ENCODE data around the gene OR52K2. TPM values are rescaled to one million over a fixed set of nuclear protein-coding genes. Genes with fewer than 3 reads are reported as not detected.
"Not testable (repeated sequence)": the region's sequence is repeated elsewhere in the genome, so short reads cannot be mapped to it uniquely, and the experiment has no call there.

The OR52K2 gene
- total RNA-seq, 2 experiments from 2014 or later: 0.18 TPM; not detected in 1

GRCh38 chr11:4481240-4481582 is 32.1 kb downstream of the OR52K2 start:
- Mint-ChIP-seq H3K36me3 (ENCODE audit: low read depth) (no peaks in the 10 kb centered on the region), H3K9me3 (ENCODE audit: low read depth) (no peaks in the 10 kb centered on the region), H3K27me3 (peaks cover 7% of the 10 kb centered on the region), H3K27ac (no peak overlapping the region), H3K4me1 (peaks cover 15% of the 10 kb centered on the region), H3K4me3 (no peak overlapping the region)
- DNase-seq (no peak), ATAC-seq (no peak)
- POLR2A ChIA-PET: no interaction called here
- CTCF ChIA-PET: no interaction called here
- intact Hi-C loops (cut with DNase I, micrococcal nuclease): loop anchor here in 1 of 2 experiments (1.0 to 5.0 kb wide), 2 partner anchors 88 to 126 kb away; partner anchors contain the start of genes TRIM21 and TRIM68

DNA sequence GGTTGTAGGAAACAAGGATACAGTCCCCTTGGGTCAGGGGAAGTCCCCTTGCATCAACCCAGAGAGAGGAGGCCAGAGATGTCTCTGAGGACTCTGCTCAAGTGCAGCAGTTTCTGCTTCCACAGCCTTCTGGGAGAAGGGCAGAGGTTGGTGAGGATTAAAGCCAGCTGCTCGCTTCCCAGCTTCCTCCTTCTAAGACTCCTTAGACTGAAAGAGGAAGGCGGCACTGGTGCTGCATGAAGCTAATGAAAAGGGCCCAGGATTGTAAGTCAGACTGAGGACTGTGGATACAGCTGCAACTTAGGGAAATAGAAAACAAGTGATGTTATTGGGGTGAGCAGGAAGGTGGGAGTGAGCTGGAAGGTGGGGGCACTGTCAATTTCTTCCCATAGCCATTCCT is 33.4 kb downstream of the OR52K2 start, which contains the start of gene OR52K1:
Gene OR52K1 (plus strand): TSS at position 202 of the 400 bp plus-strand sequence. CDS start 6,255 bp downstream, outside the sequence.
- Mint-ChIP-seq H3K4me3 (no peak within 1 kb of the TSS), H3K36me3 (ENCODE audit: low read depth) (no peaks in the 10 kb centered on the region), H3K4me1 (peaks cover 15% of the 10 kb centered on the region), H3K27ac (no peak within 1 kb of the TSS), H3K27me3 (peaks cover 7% of the 10 kb centered on the region), H3K9me3 (ENCODE audit: low read depth) (no peaks in the 10 kb centered on the region)
- ATAC-seq: no peak
- ChIA-PET CTCF (interaction anchor here (0.8 to 1.1 kb wide), 2 partner anchors 12 to 296 kb away, joined by 3 to 8 read pairs; no protein-coding TSS in a partner anchor), POLR2A (no interaction called here)
- intact Hi-C loops (cut with DNase I, micrococcal nuclease): loop anchor here in 1 of 2 experiments (5.0 kb wide), 1 partner anchor 125 kb away; the partner anchor contains the start of gene TRIM68
- no peak for DNase-seq

DNA sequence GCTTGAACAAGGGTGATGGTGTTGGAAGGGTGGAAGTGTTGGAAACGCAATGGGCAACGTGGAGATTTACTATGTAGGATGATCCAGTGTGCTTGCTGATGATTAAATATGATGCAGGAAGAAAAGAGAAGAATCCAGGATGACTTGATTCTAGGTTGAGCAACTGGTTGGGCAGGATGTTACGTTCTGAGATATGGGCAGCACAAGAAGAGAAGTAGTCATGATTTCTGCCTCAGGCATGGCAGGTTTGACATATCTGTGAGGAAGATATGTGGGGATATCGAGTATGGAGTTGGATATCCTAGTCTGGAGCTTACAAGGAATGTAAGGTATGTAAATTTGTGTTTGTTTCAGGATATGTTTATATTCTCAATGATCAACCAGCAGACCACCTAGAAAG is 35.2 kb downstream of the OR52K2 start:
- CTCF ChIA-PET: no interaction called here
- Mint-ChIP-seq H3K27me3 (peaks cover 8% of the 10 kb centered on the region), H3K4me3 (no peak overlapping the region), H3K9me3 (ENCODE audit: low read depth) (no peaks in the 10 kb centered on the region), H3K36me3 (ENCODE audit: low read depth) (no peaks in the 10 kb centered on the region), H3K27ac (no peak overlapping the region), H3K4me1 (peaks cover 15% of the 10 kb centered on the region)
- POLR2A ChIA-PET: no interaction called here
- intact Hi-C loops (cut with DNase I, micrococcal nuclease): loop anchor here in 1 of 2 experiments (5.0 kb wide), 1 partner anchor 123 kb away; the partner anchor contains the start of gene TRIM68
- ATAC-seq (no peak), DNase-seq (no peak)

DNA sequence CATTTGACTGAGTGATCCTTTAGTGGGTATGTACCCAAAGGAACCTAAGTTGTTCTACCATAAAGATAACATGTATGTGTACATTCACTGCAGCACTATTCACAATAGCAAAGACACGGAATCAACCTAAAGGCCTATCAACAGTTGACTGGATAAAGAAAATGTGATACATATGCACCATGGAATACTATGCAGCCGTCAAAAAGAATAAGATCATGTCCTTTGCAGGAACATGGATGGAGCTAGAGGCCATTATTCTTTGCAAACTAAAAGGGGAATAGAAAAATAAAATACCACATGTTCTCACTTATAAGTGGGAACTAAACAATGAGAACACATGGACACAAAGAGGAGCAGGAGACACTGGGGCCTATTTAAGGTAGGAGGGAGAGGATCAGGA is 42.3 kb downstream of the OR52K2 start:
- intact Hi-C loops (cut with DNase I, micrococcal nuclease): loop anchor here in 1 of 2 experiments (5.0 kb wide), 1 partner anchor 99 kb away; the partner anchor contains the start of gene TRIM21
- DNase-seq; H3K9me3 Mint-ChIP-seq (ENCODE audit: low read depth); H3K4me1 Mint-ChIP-seq; H3K27ac Mint-ChIP-seq; ATAC-seq; POLR2A ChIA-PET; H3K36me3 Mint-ChIP-seq (ENCODE audit: low read depth); CTCF ChIA-PET; H3K4me3 Mint-ChIP-seq: not testable (repeated sequence)
- peaks cover 14% of the 10 kb centered on the region for H3K27me3 Mint-ChIP-seq

DNA sequence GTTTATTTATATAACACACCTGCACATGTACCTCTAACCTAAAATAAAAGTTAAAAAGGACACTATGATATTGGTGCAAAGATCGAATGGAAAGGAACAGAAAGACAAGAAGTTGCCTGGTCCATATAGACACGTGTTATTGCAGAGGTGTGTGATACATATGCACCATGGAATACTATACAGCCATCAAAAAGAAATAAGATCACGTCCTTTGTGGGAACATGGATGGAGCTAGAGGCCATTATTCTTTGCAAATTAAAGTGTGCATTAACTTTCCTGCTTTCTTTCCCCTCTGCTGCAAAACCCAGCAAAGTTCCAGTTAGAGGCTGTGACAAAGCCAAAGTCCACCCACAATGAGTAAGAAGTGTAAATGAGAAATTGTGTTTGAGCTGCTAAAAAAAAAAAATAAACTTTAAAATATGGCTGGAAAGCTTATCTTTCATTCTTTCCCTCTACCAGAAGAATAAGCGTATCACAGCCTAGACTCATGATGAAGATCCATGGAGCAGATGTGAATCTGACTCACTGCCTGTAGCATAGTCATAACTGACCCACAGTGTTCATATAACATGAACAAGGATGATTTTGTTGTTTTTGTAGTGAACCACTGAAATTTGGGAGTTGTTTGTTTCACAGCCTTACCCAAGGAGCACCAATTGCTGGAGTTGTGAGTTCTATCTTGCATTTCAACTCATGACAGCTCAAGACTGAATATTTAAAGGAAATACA is 42.9 kb downstream of the OR52K2 start:
- no peak for DNase-seq
- no peaks in the 10 kb centered on the region for H3K9me3 Mint-ChIP-seq (ENCODE audit: low read depth)
- H3K4me3 Mint-ChIP-seq: no peak overlapping the region
- ATAC-seq: peak; percentile 42
- H3K27ac Mint-ChIP-seq: no peak overlapping the region
- POLR2A ChIA-PET: interaction anchor here (0.8 kb wide), 1 partner anchor 13 kb away, joined by 4 read pairs; no protein-coding TSS in a partner anchor
- peaks cover 10% of the 10 kb centered on the region for H3K4me1 Mint-ChIP-seq
- intact Hi-C loops (cut with DNase I, micrococcal nuclease): loop anchor here (2.0 to 5.0 kb wide), 3 partner anchors 47 to 100 kb away; partner anchors contain the start of gene TRIM21 (in 2 of the 2)
- CTCF ChIA-PET: interaction anchor here (0.5 to 2.8 kb wide), 5 partner anchors 40 to 542 kb away, joined by 3 to 13 read pairs (median 3); no protein-coding TSS in a partner anchor
- H3K27me3 Mint-ChIP-seq: peaks cover 14% of the 10 kb centered on the region
- no peaks in the 10 kb centered on the region for H3K36me3 Mint-ChIP-seq (ENCODE audit: low read depth)

- H3K27me3 Mint-ChIP-seq: peaks cover 14% of the 10 kb centered on the region
- no peaks in the 10 kb centered on the region for H3K9me3 Mint-ChIP-seq (ENCODE audit: low read depth)
- no peaks in the 10 kb centered on the region for H3K36me3 Mint-ChIP-seq (ENCODE audit: low read depth)
- no peak for DNase-seq
- ATAC-seq: no peak
- intact Hi-C loops (cut with DNase I, micrococcal nuclease): loop anchor here (1.0 to 5.0 kb wide), 4 partner anchors 45 to 306 kb away; partner anchors contain the start of gene TRIM21 (in 2 of the 2)
- peaks cover 10% of the 10 kb centered on the region for H3K4me1 Mint-ChIP-seq
- POLR2A ChIA-PET: no interaction called here
- H3K4me3 Mint-ChIP-seq: no peak overlapping the region
- CTCF ChIA-PET: interaction anchor here (0.7 to 2.8 kb wide), 7 partner anchors 46 to 308 kb away, joined by 3 to 13 read pairs (median 3); no protein-coding TSS in a partner anchor
- H3K27ac Mint-ChIP-seq: no peak overlapping the region
Observed at GRCh38 chr11:4493480-4493818, 44.4 kb downstream of the OR52K2 start.

DNA sequence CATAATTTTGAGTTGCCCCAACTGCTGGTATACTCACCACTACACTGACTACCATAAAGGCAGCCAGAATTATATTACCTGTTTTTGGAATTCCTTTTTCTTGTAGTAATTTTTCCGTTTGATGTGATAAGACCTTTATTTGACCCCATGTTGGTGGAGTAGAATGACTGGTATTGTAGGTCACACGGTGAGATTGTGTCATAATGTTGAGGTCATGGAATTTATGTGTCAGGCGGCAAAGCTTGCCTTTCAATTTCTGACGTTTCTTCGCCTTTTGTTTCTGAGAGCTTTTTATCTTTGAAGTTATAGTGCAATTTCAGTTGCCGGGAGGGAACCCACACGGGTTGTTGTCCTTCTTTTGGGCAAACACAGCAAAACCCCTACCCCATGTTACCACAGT is 46.4 kb downstream of the OR52K2 start:
- H3K9me3 Mint-ChIP-seq (ENCODE audit: low read depth): no peaks in the 10 kb centered on the region
- ChIA-PET CTCF (interaction anchor here (0.8 to 1.1 kb wide), 2 partner anchors 29 to 308 kb away, joined by 3 read pairs; no protein-coding TSS in a partner anchor), POLR2A (no interaction called here)
- no peak overlapping the region for H3K4me3 Mint-ChIP-seq
- ATAC-seq (no peak), DNase-seq (peak; percentile 24)
- H3K27ac Mint-ChIP-seq: no peak overlapping the region
- H3K4me1 Mint-ChIP-seq: peaks cover 10% of the 10 kb centered on the region
- peaks cover 11% of the 10 kb centered on the region for H3K27me3 Mint-ChIP-seq
- no peaks in the 10 kb centered on the region for H3K36me3 Mint-ChIP-seq (ENCODE audit: low read depth)
- intact Hi-C loops (cut with DNase I, micrococcal nuclease): no loop called here

GRCh38 chr11:4495986-4496385 is 46.9 kb downstream of the OR52K2 start:
- Mint-ChIP-seq H3K27ac (no peak overlapping the region), H3K4me1 (peaks cover 10% of the 10 kb centered on the region), H3K9me3 (ENCODE audit: low read depth) (no peaks in the 10 kb centered on the region), H3K4me3 (no peak overlapping the region), H3K27me3 (peaks cover 11% of the 10 kb centered on the region), H3K36me3 (ENCODE audit: low read depth) (no peaks in the 10 kb centered on the region)
- no peak for ATAC-seq
- ChIA-PET POLR2A (no interaction called here), CTCF (interaction anchor here (0.8 kb wide), 1 partner anchor 28 kb away, joined by 3 read pairs; no protein-coding TSS in a partner anchor)
- DNase-seq: no peak
- intact Hi-C loops (cut with DNase I, micrococcal nuclease): no loop called here

GRCh38 chr11:4496557-4497248 is 47.6 kb downstream of the OR52K2 start:
- no peak for ATAC-seq
- Mint-ChIP-seq H3K4me3 (no peak overlapping the region), H3K27ac (no peak overlapping the region), H3K4me1 (peaks cover 10% of the 10 kb centered on the region), H3K27me3 (peaks cover 11% of the 10 kb centered on the region), H3K9me3 (ENCODE audit: low read depth) (no peaks in the 10 kb centered on the region), H3K36me3 (ENCODE audit: low read depth) (no peaks in the 10 kb centered on the region)
- POLR2A ChIA-PET: no interaction called here
- no peak for DNase-seq
- intact Hi-C loops (cut with DNase I, micrococcal nuclease): no loop called here
- CTCF ChIA-PET: no interaction called here

All from activated CD4-positive, alpha-beta T cell treated with anti-CD3 and anti-CD28 coated beads for 36 hours (primary cell).